GM21360 (cell line): ENCODE results near the gene HSPA1B.
"Not testable (repeated sequence)": the region's sequence is repeated elsewhere in the genome, so short reads cannot be mapped to it uniquely, and the experiment has no call there.

Experiments
- ATAC-seq: cut with Tn5 transposase; IDR thresholded peaks from one replicate; pipeline ENCODE4 v1.9.1; 2021; ENCODE audit warnings: mild to moderate bottlenecking, moderate library complexity; ENCODE audit not compliant: unreplicated experiment

HSPA1B gene

DNA sequence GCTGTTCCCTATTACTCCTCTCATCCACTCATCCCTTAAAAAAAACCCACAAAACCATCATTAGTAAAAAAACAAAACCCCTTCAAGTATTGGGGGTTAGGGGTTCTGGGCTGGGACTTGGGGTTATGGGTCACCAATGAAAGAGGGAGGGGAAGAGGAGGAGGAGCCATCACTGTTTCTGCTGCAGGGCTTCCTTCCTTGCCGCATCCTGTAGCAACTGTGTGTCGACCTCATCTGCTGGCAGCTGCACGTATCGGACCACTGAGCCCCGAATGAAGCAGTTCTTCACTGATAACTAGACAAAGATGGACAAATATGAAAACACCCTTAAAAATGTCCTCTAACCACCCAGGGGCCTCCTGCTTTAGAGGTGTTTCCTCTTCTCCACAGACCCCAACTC, 29.9 kb upstream of the HSPA1B start:
- ATAC-seq = no peak

DNA sequence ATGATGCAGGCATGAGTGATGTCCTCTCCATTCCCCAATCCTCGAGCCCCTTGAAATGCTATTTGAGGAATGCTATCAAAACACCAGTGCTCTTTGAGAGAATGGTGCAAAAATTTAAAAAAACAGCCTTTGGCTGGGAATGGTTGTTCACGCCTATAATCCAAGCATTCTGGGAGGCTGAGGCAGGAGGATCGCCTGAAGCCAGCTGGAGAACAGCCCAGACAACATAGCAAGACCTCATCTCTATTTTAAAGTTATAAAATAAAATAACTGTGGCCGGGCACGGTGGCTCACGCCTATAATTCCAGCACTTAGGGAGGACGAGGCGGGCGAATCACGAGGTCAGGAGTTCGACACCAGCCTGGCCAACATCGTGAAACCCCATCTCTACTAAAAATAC, 27.8 kb upstream of the HSPA1B start:
- ATAC-seq = no peak

DNA sequence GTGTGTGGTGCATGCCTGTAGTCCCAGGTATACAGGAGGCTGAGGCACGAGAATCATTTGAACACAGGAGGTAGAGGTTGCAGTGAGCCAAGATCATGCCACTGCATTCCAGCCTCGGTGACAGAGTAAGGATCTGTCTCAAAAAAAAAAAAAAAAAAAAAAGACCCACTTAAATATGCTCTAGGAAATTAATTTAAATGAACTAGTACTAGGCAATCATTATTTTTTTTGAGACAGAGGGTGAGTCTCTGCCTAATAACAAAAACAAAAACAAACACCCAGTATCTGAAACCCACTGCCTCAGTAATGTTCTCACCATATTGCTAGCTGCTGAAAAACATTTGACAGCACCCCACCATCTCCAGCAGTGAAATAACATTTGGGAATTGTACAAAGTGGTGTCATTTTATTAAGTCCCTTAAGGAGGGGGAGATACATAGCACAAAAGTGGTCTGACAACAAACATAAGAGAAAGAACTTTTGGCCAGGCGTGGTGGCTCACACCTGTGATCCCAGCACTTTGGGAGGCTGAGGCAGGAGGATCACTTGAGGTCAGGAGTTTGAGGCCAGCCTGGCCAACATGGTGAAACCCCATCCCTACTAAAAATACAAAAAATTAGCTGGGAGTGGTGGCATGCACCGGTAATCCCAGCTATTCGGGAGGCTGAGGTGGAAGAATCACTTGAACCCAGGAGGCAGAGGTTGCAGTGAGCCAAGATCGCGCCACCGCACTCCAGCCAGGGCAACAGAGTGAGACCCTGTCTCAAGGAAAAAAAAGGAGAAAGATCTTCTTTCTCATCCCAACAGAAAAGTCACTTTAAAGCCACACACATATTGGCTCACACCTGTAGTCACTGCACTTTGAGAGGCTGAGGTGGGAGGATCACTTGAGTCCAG, 26.3 kb upstream of the HSPA1B start:
- ATAC-seq = not testable (repeated sequence)

DNA sequence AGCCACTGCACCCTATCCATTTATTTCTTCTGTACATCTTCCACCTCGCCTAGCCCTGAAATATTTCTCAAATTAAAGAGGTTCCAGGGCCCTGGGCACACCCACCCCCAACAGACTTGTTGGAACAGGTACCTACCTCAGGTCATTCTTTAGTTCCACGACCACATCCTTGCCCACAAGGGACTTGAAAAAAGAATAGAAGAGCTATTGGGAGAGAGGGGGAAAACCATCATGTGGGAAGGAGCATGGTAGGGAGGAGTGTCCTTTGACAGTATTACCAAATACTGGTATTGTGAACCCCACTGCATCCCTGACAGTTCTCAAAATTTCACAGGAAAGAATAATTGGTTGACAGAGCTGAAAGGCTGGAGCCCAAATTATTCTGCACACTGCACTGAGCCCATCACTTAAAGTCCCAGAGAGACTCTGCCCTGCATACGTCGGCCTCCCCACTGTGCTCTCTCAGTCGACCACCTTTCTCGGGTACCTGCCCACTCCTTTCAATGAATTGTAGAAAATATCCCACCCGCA, 21.5 kb upstream of the HSPA1B start:
- no peak for ATAC-seq

DNA sequence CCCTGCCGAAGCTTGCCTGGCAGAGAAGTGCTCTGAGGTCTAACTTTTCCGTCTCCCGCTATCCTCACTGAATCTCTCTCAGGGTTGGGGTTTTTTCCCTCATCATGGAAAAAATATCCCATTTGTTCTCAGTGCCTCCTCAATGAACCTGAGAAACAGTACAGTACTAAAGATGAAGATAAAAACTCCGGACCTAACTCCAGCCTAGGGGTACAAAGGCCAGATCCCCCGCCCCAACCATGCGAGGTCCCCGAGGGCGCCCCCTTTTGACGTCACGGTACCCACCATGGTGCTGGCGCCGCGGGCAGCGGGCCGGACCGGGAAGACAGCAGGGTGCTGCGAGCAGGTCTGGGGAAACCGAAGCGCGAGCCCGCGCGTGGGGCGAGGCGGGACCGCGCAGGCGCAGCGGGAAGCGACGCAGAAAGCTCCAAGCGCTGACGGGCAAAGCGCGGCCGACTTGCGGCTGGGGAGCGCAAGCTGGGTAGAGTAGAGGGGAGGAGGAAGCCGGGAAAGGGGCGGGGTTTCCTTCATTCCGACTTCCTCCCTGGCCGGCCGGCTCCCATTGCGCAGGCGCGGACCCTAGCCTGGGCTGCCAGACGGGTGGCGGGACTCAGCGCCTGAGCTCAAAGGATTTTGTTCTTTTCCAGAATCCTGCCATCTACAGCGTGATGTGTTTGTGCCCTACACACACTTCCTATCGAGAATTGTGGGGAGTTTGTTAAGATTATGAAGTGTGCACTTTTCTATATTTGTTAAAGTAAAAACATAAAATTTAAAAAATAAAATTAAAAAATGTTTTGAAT, 20.9 kb upstream of the HSPA1B start, which contains the start of gene LSM2:
Gene LSM2 (minus strand): TSS at position 497 of the 803 bp plus-strand sequence. CDS start 209 bp downstream, at position 288.
- peak; percentile 94 for ATAC-seq

DNA sequence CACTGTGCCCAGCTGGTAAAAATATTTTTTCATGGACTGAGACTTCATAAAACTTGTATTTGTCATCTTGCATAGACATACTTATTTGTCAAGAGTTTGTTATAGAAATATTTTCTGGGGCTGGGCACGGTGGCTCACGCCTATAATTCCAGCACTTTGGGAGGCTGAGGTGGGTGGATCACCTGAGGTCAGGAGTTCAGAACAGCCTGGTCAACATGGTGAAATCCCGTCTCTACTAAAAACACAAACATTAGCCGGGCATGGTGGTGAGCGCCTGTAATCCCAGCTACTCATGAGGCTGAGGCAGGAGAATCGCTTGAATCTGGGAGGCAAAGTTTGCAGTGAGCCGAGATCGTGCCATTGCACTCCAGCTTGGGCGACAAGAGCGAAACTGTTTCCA, 18.9 kb upstream of the HSPA1B start:
- ATAC-seq = not testable (repeated sequence)

DNA sequence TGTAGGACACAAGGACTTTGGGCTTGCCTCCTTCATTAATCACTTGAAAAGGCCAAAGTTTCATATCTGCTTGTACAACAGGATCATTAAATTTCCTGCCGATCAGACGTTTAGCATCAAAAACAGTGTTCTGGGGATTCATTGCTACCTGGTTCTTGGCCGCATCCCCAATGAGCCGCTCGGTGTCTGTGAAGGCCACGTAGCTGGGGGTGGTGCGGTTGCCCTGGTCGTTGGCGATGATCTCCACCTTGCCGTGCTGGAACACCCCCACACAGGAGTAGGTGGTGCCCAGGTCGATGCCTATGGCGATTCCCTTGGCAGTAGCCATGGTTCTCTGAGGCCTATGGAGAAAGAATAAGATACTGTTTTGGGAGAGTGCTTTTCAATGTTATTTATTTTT, 15.9 kb upstream of the HSPA1B start:
- ATAC-seq = no peak

DNA sequence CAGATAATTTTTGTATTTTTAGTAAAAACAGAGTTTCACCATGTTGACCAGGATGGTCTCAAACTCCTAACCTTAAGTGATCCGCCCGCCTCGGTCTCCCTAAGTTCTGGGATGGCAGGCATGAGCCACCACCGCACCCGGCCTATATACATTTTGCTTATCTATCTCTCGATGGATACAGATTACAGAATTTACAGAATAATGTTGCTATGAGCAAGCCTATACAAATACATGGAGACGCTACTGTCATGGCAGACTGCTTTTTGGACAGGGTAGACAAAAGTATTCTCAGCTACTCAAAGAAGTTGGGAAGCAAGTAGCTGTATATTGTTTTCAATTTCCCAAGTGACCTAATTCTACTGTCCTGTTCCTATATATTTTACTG, 14.1 kb upstream of the HSPA1B start:
- no peak for ATAC-seq

DNA sequence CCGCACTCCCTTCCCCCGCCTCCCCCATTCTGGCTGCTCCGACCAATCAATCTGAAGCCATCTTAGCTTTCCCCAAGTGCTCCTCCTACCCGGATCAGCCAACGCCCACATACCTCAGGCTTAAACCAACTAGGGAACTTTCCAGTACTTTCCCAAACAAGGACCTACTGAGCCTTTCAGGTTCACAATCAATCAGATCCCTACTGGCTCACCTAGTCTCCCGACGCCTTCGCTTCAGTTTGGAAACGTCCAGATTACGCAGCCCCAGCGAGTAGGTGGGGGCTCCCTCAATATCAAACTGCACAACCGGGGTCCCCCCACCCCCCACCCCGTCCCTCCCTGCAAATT, 12.9 kb upstream of the HSPA1B start:
- no peak for ATAC-seq

DNA sequence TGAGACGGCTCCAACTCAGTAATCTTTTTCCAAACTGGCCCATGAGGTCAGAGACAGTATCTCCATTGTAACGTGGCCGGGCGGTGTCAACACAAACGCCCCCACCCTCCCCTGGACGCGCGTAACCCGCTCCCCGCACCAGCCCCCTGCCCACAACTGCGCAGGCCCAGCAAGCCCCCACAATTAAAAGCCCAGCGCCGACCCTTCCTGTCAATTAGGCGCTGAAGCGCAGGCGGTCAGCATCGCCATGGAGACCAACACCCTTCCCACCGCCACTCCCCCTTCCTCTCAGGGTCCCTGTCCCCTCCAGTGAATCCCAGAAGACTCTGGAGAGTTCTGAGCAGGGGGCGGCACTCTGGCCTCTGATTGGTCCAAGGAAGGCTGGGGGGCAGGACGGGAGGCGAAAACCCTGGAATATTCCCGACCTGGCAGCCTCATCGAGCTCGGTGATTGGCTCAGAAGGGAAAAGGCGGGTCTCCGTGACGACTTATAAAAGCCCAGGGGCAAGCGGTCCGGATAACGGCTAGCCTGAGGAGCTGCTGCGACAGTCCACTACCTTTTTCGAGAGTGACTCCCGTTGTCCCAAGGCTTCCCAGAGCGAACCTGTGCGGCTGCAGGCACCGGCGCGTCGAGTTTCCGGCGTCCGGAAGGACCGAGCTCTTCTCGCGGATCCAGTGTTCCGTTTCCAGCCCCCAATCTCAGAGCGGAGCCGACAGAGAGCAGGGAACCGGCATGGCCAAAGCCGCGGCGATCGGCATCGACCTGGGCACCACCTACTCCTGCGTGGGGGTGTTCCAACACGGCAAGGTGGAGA, 12.3 kb upstream of the HSPA1B start, which contains the start of the genes HSPA1A and HSPA1L:
Gene HSPA1A (plus strand): TSS at position 519 of the 814 bp plus-strand sequence. CDS start 214 bp downstream, at position 733.
Gene HSPA1L (minus strand): TSS at position 259 of the 814 bp plus-strand sequence. CDS start 3,311 bp downstream, outside the sequence.
- no peak for ATAC-seq

DNA sequence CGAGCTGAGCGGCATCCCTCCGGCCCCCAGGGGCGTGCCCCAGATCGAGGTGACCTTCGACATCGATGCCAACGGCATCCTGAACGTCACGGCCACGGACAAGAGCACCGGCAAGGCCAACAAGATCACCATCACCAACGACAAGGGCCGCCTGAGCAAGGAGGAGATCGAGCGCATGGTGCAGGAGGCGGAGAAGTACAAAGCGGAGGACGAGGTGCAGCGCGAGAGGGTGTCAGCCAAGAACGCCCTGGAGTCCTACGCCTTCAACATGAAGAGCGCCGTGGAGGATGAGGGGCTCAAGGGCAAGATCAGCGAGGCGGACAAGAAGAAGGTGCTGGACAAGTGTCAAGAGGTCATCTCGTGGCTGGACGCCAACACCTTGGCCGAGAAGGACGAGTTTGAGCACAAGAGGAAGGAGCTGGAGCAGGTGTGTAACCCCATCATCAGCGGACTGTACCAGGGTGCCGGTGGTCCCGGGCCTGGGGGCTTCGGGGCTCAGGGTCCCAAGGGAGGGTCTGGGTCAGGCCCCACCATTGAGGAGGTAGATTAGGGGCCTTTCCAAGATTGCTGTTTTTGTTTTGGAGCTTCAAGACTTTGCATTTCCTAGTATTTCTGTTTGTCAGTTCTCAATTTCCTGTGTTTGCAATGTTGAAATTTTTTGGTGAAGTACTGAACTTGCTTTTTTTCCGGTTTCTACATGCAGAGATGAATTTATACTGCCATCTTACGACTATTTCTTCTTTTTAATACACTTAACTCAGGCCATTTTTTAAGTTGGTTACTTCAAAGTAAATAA, 10.2 kb upstream of the HSPA1B start:
- not testable (repeated sequence) for ATAC-seq

DNA sequence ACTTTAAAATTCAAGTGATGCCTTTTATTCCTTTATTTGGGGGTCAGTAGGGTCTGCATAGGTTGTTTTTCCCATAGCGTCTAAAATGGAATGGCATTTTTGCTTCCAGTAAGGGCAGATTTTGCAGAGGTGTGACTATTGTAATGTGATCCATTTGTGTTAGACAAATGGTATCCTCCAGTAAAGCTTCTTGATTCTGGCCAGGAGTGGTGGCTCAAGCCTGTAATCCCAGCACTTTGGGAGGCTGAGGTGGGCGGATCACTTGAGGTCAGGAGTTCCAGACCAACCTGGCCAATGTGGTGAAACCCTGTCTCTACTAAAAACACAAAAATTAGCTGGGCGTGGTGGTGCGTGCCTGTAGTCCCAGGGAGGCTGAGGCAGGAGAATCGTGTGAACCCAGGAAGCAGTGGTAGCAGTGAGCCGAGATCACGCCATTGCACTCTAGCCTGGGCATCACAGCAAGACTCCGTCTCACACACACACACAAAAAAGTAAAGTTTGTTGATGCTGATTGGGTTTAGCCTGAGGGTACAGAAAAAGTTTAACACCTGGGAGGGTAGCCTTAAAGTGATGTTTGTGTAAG, 9.5 kb upstream of the HSPA1B start:
- ATAC-seq = not testable (repeated sequence)

DNA sequence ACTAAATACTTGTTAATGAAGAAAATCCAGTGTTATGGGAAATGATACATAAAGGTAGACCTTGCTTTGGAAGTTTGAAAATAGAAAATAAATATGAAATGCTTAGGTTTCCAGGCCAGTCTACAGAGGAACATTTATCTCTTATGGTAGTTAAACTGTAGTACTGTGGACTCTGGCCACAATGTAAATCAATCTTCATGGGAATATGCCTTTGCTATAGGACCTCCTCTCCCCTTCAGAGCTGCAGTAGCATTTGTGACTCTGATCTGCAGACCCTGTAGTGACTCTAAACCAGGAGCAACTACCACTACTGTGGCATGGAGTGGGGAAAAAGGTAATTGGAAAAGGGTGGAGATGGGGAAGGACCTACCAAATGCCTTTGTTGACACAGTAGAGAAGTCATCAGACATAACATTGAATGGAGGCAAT, 7.7 kb upstream of the HSPA1B start:
- ATAC-seq = no peak

DNA sequence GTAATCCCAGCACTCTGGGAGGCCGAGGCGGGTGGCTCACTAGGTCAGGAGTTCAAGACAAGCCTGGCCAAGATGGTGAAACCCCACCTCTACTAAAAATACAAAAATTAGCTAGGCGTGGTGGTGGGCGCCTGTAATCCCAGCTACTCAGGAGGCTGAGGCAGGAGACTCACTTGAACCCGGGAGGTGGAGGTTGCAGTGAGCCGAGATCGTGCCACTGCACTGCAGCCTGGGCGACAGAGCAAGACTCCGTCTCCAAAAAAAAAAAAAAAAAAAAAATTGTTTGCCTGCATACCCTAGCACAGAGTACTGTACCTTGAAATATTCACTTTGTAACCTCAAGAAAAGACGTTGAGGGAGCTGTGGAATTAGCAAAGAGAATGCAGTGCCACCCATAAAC, 7.1 kb upstream of the HSPA1B start:
- ATAC-seq = not testable (repeated sequence)

DNA sequence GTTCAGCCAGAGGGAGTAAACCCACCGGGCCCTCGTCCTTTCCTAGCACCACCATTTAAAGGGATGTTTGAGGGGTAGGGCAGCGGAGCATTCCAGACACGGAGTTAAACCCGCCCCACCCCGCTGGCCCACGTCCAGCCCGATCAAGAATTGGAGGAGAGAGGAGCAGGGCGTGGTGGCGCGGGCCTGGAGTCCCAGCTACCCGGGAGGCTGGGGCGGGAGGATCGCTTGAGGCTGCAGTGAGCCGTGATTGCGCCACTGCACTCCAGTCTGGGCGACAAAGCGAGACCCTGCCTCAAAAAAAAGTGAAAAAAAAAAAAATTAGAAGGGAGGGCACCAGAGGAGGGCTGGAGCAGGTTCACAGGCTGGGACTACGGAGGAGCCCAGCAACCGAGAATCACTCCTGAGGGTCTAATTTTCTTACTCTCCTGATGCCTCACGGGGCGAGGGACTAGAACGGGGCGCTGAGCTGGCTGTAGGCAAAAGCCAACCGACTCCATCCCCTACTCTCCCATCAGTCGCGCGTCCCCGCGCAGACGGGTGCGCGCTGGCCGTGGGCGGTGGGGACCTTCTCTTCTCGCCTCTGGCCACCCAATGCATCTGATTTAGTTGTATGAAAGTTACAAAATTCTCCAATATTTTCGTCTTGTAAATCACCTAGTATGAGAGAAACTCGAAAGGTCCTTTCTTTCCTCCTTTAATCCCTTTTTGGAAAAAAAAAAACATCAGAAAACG, 6.1 kb upstream of the HSPA1B start:
- ATAC-seq = peak; percentile 37

DNA sequence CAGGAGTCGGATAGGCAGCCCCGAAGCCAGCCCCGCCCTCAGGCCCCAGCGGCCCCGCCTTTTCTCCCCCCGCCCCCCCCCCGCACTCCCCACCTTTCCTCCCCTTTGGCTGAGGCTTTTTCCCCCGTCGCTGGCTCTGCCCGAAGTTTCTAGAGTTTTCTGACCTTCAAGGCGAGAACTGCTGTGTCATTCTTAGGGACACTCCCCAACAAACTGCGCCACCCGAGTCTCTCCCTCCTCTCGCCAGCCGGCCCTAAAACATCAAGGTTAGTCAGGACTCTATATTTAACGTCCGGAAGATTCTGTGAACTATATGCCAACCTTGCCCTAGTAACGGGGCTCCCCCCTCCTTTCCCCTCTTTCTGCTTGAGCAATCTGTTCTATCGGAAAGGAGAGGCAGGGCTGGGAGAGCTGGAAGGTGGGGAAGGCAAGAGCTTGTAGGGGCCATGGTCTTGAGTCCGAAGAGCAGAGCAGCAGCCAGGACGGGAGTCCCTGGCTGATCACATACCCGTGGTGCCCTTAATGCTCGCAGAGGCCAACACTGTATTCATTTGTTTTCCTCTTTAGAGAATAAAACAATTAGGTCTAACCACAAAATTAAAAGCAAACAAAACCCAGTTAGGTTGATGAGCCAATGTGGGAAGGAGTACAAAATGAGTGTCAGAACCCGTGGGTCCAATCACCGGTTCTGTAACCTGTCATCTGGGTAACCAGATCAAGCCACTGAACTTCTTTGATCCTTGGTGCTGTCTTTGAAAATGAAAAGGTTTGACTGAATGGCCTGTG, 5.3 kb upstream of the HSPA1B start:
- ATAC-seq = peak; percentile 24

DNA sequence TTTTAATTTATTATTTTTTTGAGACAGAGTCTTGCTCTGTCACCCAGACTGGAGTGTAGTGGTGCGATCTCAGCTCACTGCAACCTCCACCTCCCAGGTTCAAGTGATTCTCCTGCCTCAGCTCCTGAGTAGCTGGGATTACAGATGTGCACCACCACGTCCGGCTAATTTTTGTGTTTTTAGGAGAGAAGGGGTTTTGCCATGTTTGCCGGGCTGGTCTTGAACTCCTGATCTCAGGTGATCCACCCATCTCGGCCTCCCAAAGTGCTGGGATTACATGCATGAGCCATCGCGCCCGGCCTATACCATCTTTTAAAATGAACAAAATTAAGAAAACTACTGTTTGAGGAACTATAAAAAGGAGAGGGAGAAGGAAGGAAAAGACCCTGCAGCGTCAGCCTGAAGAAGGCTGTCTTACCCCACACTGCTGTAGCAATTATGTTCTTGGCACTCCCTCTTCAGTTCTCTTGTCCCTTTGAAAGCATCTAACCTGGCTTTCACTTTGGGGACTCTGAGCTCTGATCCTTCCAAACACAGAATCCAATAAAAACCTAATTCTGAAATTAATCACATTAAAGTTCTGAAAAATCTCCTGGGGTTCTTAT, 3.8 kb upstream of the HSPA1B start:
- not testable (repeated sequence) for ATAC-seq
